Measurements from ENCODE around the gene HS2ST1. TPM values are rescaled to one million over a fixed set of nuclear protein-coding genes. Genes with fewer than 3 reads are reported as not detected.

The HS2ST1 gene
- total RNA-seq, 6 donors from 2014 or later: 8.4 to 20.3 (median 13.9) TPM

- DNase-seq: no peak
- Histone ChIP-seq H3K36me3 (no peaks in the 10 kb centered on the region), H3K4me3 (no peak overlapping the region), H3K4me1 (no peaks in the 10 kb centered on the region), H3K27ac (no peak overlapping the region), H3K27me3 (no peaks in the 10 kb centered on the region), H3K9me3 (no peaks in the 10 kb centered on the region)
- no peak for TF ChIP-seq POLR2A (IDR thresholded peaks at IDR 0.05)
- TF ChIP-seq, protein P1, sequence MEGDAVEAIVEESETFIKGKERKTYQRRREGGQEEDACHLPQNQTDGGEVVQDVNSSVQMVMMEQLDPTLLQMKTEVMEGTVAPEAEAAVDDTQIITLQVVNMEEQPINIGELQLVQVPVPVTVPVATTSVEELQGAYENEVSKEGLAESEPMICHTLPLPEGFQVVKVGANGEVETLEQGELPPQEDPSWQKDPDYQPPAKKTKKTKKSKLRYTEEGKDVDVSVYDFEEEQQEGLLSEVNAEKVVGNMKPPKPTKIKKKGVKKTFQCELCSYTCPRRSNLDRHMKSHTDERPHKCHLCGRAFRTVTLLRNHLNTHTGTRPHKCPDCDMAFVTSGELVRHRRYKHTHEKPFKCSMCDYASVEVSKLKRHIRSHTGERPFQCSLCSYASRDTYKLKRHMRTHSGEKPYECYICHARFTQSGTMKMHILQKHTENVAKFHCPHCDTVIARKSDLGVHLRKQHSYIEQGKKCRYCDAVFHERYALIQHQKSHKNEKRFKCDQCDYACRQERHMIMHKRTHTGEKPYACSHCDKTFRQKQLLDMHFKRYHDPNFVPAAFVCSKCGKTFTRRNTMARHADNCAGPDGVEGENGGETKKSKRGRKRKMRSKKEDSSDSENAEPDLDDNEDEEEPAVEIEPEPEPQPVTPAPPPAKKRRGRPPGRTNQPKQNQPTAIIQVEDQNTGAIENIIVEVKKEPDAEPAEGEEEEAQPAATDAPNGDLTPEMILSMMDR (IDR thresholded peaks at IDR 0.05): no peak
- TF ChIP-seq POLR2AphosphoS5 (IDR thresholded peaks at IDR 0.05): no peak
- no peak for TF ChIP-seq EP300 (IDR thresholded peaks at IDR 0.05)
- no peak for ATAC-seq (ENCODE audit: low FRiP score in 2 of 2)
These were observed 158.0 kb downstream of the HS2ST1 start for GRCh38 chr1:87072411-87072810.

GRCh38 chr1:87072904-87073303 lies 158.5 kb downstream of the HS2ST1 start:
- Histone ChIP-seq H3K4me3 (no peak overlapping the region), H3K27ac (no peak overlapping the region), H3K36me3 (no peaks in the 10 kb centered on the region), H3K4me1 (no peaks in the 10 kb centered on the region), H3K9me3 (no peaks in the 10 kb centered on the region), H3K27me3 (no peaks in the 10 kb centered on the region)
- ATAC-seq (ENCODE audit: low FRiP score in 2 of 2): no peak
- WGBS, 2 donors: 81 to 92% methylated on average over 7 of the region's 7 CpGs
- TF ChIP-seq POLR2AphosphoS5 (IDR thresholded peaks at IDR 0.05): no peak
- no peak for TF ChIP-seq POLR2A (IDR thresholded peaks at IDR 0.05)
- TF ChIP-seq EP300 (IDR thresholded peaks at IDR 0.05): no peak
- TF ChIP-seq, protein P1 (IDR thresholded peaks at IDR 0.05): no peak
- no peak for DNase-seq

- no peak for TF ChIP-seq POLR2A (IDR thresholded peaks at IDR 0.05)
- TF ChIP-seq POLR2AphosphoS5 (IDR thresholded peaks at IDR 0.05): no peak
- no peak for TF ChIP-seq EP300 (IDR thresholded peaks at IDR 0.05)
- TF ChIP-seq, protein P1 (IDR thresholded peaks at IDR 0.05): no peak
- Histone ChIP-seq H3K9me3 (no peaks in the 10 kb centered on the region), H3K27ac (no peak overlapping the region), H3K36me3 (no peaks in the 10 kb centered on the region), H3K27me3 (no peaks in the 10 kb centered on the region), H3K4me3 (no peak overlapping the region), H3K4me1 (no peaks in the 10 kb centered on the region)
- ATAC-seq (ENCODE audit: low FRiP score in 2 of 2): no peak
- no peak for DNase-seq
- WGBS, 2 donors: 75 to 84% methylated on average over 2 of the region's 2 CpGs
These were observed 159.8 kb downstream of the HS2ST1 start for GRCh38 chr1:87074001-87074795.

- no peaks in the 10 kb centered on the region for H3K27me3 ChIP-seq
- no peaks in the 10 kb centered on the region for H3K4me1 ChIP-seq
- no peaks in the 10 kb centered on the region for H3K9me3 ChIP-seq
- no peak overlapping the region for H3K4me3 ChIP-seq
- DNase-seq (no peak), ATAC-seq (ENCODE audit: low FRiP score in 2 of 2) (no peak)
- H3K36me3 ChIP-seq: no peaks in the 10 kb centered on the region
- WGBS, 2 donors: 90 to 92% methylated on average over 2 of the region's 2 CpGs
- no peak for TF ChIP-seq EP300 (IDR thresholded peaks at IDR 0.05)
- no peak for TF ChIP-seq POLR2AphosphoS5 (IDR thresholded peaks at IDR 0.05)
- no peak for TF ChIP-seq POLR2A (IDR thresholded peaks at IDR 0.05)
- TF ChIP-seq, protein P1 (IDR thresholded peaks at IDR 0.05): no peak
- H3K27ac ChIP-seq: no peak overlapping the region
These were observed 163.7 kb downstream of the HS2ST1 start for GRCh38 chr1:87077959-87078639.

All from upper lobe of left lung (tissue), 6 donors.